GM08714 (cell line): ENCODE measurements around the gene UTP4.
A peak's percentile ranks its signal among the peaks of the same experiment; 100 is the strongest.

Experiments
- H3K4me3 ChIP-seq: fragments of 200-500 bp; sonication (Bioruptor generic); 2 replicates; pipeline ENCODE4 v1.5.1; 2014; ENCODE audit warnings: mild to moderate bottlenecking, low read length, inconsistent platforms
- ZNF274 ChIP-seq: IDR thresholded peaks from 2 replicates; pipeline ENCODE4 v1.6.1; 2012; ENCODE audit warnings: mild to moderate bottlenecking, low read depth, low read length

UTP4 gene

GRCh38 chr16:69106491-69107315 lies 25.7 kb upstream of the UTP4 start:
- TF ChIP-seq ZNF274: no peak
- peak overlapping the region; percentile 62; the same call in 1 of the 2 replicates for H3K4me3 ChIP-seq

- no peak for TF ChIP-seq ZNF274
- H3K4me3 ChIP-seq: no peak overlapping the region
Measured at GRCh38 chr16:69107316-69107962, 25.0 kb upstream of the UTP4 start.

- no peak for TF ChIP-seq ZNF274
- H3K4me3 ChIP-seq: no peak overlapping the region
Measured at GRCh38 chr16:69108064-69108904, 24.2 kb upstream of the UTP4 start.

- H3K4me3 ChIP-seq: no peak overlapping the region
- no peak for TF ChIP-seq ZNF274
Measured at GRCh38 chr16:69108905-69109252, 23.6 kb upstream of the UTP4 start.

- H3K4me3 ChIP-seq: no peak overlapping the region
- no peak for TF ChIP-seq ZNF274
Measured at GRCh38 chr16:69109486-69110270, 22.8 kb upstream of the UTP4 start.

GRCh38 chr16:69110406-69110805 lies 22.0 kb upstream of the UTP4 start:
- H3K4me3 ChIP-seq: no peak overlapping the region
- TF ChIP-seq ZNF274: no peak

GRCh38 chr16:69111216-69111875 lies 21.1 kb upstream of the UTP4 start:
- no peak for TF ChIP-seq ZNF274
- H3K4me3 ChIP-seq: no peak overlapping the region

GRCh38 chr16:69111876-69112230 lies 20.6 kb upstream of the UTP4 start:
- no peak overlapping the region for H3K4me3 ChIP-seq
- no peak for TF ChIP-seq ZNF274

GRCh38 chr16:69112285-69113129 lies 19.9 kb upstream of the UTP4 start:
- no peak overlapping the region for H3K4me3 ChIP-seq
- no peak for TF ChIP-seq ZNF274

GRCh38 chr16:69113216-69113615 lies 19.2 kb upstream of the UTP4 start:
- no peak for TF ChIP-seq ZNF274
- H3K4me3 ChIP-seq: no peak overlapping the region

GRCh38 chr16:69114346-69114975 lies 18.0 kb upstream of the UTP4 start:
- no peak for TF ChIP-seq ZNF274
- H3K4me3 ChIP-seq: no peak overlapping the region

- no peak overlapping the region for H3K4me3 ChIP-seq
- TF ChIP-seq ZNF274: no peak
Measured at GRCh38 chr16:69114976-69115355, 17.5 kb upstream of the UTP4 start.
